ENCODE results near the gene KRTAP2-3.
"Not testable (repeated sequence)": the region's sequence is repeated elsewhere in the genome, so short reads cannot be mapped to it uniquely, and the experiment has no call there.

The KRTAP2-3 gene

GRCh38 chr17:41065829-41066624 is 6.1 kb upstream of the KRTAP2-3 start, which contains the start of gene KRTAP2-4:
TSS of gene KRTAP2-4 (minus strand) at chr17:41065879. CDS start at chr17:41065845, 34 bp downstream.
- no peak for DNase-seq

GRCh38 chr17:41065016-41065689 is 5.2 kb upstream of the KRTAP2-3 start:
- DNase-seq = not testable (repeated sequence)

DNA sequence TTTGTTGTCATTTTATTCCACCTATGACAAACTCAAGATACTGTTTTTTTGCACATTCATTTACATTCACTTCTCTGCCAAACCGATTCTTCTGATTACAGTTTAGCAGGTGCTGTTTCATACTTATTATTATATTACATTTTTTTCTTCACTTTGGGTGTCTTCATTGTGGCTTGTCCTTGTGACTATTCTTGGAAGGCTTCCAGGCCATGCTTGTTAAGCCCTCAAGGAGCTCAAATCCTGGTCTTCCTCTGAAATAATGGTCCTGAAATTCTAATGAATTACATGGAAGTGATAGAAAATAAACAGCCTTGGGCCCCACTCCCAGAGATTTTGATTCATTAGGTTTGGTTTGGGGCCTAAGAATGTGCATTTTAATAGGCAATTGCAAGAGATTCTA is 4.4 kb upstream of the KRTAP2-3 start:
- no peak for DNase-seq

DNA sequence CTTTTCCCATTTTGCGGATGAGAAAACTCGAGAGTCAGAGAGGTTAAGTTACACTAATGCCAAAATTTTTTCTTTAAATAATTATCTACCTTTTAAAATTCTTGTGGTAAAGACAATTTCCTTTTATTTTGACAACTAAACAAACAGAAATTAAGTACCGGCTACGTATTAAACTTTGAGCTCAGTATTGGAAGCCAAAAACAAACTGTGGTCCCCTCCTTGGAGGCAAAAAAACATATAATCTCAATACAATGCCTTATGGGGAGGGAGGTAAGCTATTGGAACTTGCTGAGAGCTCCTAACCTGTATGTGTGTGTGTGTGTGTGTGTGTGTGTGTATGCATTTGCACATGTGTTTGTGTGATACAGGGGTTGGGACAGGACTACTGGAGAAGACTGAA is 3.5 kb upstream of the KRTAP2-3 start:
- no peak for DNase-seq

DNA sequence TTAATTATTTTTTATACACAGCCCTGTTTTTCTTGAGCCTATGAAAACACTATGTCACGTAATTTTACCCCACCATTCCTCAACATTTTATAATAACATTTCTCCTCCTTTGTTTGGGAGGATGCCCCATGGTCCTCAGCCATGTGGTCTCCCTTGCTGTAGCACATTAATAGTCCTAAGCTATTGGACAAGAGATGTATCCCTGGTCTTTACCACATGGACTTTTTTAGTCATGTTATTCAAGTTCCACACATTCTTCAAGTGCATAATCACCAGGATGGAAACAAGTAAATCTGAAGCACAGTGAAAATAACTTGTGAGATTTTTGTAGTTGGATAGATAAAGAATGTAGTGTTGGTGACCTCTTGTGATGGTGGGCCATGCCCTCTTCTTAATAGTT is 2.0 kb upstream of the KRTAP2-3 start:
- DNase-seq = no peak

DNA sequence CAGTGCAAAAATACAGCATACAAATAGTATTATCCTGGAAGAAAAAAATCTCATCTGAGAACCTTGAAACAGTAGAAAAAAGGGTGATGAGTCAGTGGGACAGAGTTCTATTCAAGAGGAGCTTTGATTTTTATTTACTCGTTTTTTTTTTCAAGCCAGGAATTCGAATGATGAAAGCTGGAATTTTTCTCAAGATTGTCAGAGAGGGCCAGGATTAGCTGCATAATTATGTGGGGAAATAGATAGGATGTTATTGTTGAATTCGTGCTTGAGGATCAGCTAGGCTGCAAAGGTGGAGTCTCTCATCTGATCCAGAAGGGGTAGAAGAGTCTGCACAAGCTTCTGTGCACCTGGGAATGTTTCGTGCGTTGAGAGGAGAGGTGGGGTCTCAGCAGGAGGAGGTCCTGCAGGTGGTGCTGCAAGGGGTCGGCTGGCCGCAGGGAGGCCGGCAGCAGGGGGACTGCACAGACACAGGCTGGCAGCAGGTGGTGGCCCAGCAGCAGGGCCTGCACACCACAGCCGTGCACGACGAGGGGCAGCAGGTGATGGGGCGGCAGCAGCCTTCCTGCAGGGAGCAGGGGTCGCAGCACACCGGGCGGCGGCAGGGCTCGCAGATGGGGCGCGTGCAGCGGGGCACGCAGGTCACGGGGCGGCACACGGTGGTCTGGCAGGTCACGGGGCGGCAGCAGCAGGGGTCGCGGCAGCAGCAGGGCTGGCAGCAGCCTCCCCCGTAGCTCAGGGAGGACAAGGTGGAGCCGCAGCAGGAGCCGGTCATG is 450 bp downstream of the KRTAP2-3 start:
- DNase-seq = not testable (repeated sequence)

DNA sequence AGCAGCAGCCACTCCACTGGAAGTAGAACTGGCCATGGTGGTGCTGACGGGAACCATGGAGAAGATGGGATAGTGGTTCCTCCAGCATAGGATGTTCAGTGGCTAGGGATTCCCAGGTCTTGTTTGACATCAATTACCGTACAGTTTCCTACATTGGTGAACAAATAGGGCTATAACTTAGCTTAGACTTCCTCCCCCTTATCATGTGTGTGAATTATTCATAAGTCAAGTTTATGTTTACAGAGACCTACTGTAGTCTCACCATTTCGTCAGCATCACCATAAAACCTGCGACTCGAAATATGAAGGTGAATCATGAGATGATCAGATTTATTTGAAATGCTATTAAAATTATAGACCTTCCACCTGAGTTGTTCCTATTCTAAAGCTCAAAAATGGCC is 1.2 kb downstream of the KRTAP2-3 start:
- no peak for DNase-seq

GRCh38 chr17:41057547-41057946 is 2.4 kb downstream of the KRTAP2-3 start:
- DNase-seq = no peak

DNA sequence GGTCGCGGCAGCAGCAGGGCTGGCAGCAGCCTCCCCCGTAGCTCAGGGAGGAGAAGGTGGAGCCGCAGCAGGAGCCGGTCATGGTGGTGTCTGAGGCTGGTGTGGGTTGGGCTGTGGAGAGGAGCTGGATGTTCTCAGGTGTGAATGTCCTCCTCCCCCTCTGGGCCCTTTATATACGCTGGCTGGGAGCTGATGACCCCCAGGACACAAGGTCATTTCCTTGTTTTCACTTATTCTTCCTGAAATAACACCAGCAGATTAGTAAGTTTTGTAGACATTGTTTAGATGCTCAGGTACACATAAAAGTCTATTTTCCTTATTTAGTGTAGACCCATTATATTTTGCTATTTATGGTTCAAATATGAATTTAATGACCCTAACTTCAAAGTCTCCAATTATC is 4.8 kb downstream of the KRTAP2-3 start, which contains the start of gene KRTAP2-2:
Gene KRTAP2-2, minus strand, starts transcription at position 101 of the 400 bp plus-strand sequence. Its CDS starts 19 bp downstream, at position 82.
- DNase-seq = not testable (repeated sequence)

GRCh38 chr17:41054556-41054955 is 5.4 kb downstream of the KRTAP2-3 start:
- not testable (repeated sequence) for DNase-seq

- no peak for DNase-seq
These were observed 5.9 kb downstream of the KRTAP2-3 start for GRCh38 chr17:41054025-41054424.

DNA sequence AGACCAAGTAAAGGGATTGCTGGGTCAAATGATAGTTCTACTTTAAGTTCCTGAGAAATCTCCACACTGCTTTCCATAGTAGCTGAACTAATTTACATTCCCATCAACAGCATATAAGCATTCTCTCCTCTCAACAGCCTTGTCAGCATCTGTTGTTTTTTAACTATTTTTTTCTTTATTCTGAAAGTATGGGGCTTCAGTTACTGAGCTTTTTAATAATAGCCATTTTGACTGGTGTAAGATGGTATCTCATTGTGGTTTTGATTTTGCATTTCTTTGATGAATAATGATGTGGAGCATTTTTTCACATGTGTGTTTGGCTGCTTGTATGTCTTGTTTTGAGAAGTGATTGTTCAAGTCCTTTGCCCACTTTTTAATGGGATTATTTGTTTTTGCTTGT is 7.3 kb downstream of the KRTAP2-3 start:
- no peak for DNase-seq

- no peak for DNase-seq
These were observed 10.8 kb downstream of the KRTAP2-3 start for GRCh38 chr17:41049110-41049509.

DNA sequence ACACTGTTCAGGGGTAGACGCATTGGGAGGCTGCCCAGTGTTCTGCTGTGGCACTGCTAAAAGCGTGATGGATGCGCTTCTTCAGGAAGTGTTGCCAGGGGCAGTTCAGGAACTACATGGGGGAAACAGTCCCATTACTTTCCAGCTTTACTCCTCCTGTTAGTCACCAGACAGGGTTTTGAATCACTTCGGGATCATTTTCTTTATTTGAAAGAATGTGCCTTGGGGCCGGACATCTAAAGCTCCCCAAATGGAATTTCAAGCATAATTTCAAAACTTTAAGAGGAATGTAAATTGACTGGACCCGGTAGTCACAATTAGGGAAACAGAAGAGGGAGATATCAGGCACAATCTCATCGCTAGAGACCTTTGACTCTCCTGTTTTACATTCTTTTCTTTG is 11.5 kb downstream of the KRTAP2-3 start:
- no peak for DNase-seq

DNA sequence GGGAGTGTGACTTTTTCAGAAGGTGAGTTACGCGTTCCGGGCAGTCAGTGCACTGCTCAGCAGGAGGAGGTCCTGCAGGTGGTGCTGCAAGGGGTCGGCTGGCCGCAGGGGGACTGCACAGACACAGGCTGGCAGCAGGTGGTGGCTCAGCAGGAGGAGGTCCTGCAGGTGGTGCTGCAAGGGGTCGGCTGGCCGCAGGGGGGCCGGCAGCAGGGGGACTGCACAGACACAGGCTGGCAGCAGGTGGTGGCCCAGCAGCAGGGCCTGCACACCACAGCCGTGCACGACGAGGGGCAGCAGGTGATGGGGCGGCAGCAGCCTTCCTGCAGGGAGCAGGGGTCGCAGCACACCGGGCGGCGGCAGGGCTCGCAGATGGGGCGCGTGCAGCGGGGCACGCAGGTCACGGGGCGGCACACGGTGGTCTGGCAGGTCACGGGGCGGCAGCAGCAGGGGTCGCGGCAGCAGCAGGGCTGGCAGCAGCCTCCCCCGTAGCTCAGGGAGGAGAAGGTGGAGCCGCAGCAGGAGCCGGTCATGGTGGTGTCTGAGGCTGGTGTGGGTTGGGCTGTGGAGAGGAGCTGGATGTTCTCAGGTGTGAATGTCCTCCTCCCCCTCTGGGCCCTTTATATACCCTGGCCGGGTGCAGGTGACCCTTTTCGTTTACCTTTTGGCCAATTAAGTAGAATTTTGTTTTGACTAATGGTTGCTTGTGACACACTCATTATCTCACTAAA is 13.0 kb downstream of the KRTAP2-3 start, which contains the start of gene KRTAP2-1:
Gene KRTAP2-1, minus strand, starts transcription at position 582 of the 731 bp plus-strand sequence. Its CDS starts 49 bp downstream, at position 533.
- DNase-seq = not testable (repeated sequence)

- no peak for DNase-seq
These were observed 17.0 kb downstream of the KRTAP2-3 start for GRCh38 chr17:41042953-41043352.

GRCh38 chr17:41040783-41041571 is 18.9 kb downstream of the KRTAP2-3 start, which contains the start of gene KRTAP1-1:
TSS of gene KRTAP1-1 (minus strand) at chr17:41041450. CDS start at chr17:41041397, 53 bp downstream.
- not testable (repeated sequence) for DNase-seq

DNA sequence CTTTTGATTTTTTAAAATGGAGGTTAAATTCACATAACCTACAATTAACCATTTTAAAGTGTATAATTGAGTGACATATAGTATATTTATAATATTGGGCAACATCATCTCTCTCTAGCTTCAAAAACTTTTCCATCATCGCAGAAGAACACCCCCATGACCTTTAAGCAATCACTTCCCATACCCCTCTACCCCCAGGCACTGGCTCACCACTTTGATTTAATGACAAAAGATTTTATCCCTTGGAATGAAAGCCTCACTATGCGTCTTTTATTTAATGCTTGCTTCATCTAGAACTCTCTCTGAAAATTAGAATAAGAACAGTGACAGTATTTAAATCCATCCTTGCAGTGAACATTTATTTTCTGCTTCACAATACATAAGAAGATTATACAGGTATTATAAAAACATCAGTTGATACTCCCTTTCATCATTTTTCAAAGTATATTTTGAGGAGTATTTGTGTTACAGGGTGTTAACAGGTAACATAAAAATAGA is 22.0 kb downstream of the KRTAP2-3 start:
- no peak for DNase-seq

GRCh38 chr17:41034346-41034935 is 25.5 kb downstream of the KRTAP2-3 start, which contains the start of gene KRTAP1-3:
TSS of gene KRTAP1-3 (minus strand) at chr17:41034874. CDS start at chr17:41034821, 53 bp downstream.
- not testable (repeated sequence) for DNase-seq

DNA sequence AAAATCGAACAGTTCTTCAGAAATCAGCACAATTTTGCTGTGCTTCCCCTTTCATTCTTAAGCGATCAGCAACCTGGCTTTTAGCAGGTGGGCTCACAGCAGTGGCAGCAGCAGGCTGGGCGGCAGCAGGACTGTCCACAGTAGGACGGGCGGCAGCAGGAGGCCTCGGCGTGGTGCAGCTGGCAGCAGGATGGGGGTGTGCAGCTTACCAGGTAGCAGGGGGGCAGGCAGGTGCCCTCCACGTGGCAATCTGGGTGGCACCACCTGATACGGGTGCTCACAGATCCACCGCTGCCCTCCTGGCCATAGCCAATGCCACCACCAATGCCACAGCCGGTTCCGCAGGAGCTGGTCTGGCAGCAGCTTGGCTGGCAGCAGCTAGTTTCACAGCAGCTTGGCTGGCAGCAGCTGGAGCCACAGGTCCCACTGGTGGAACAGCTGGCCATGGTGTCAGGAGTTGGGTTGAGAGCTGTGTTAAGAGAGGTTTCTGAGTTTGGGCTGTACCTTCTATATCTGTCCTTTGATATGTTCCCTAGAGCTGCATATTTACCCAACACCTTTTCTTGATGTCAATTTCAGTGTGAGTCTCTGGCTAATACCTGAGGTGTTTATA is 30.2 kb downstream of the KRTAP2-3 start, which contains the start of gene KRTAP1-4:
Gene KRTAP1-4, minus strand, starts transcription at position 563 of the 613 bp plus-strand sequence. Its CDS starts 117 bp downstream, at position 446.
- no peak for DNase-seq

Measured in effector CD8-positive, alpha-beta T cell (primary cell).